GM19455 (cell line): ENCODE measurements around the gene SLPI.

Experiments
- ATAC-seq: cut with Tn5 transposase; IDR thresholded peaks from one replicate; pipeline ENCODE4 v1.9.1; 2021; ENCODE audit not compliant: unreplicated experiment

Gene SLPI

GRCh38 chr20:45218636-45219035 lies 35.7 kb downstream of the SLPI start:
- ATAC-seq: no peak

- ATAC-seq: no peak
These were observed 36.2 kb downstream of the SLPI start for GRCh38 chr20:45218124-45218523.

- ATAC-seq: no peak
These were observed 41.5 kb downstream of the SLPI start for GRCh38 chr20:45212836-45213235.

- no peak for ATAC-seq
These were observed 42.5 kb downstream of the SLPI start for GRCh38 chr20:45211569-45212474.

- ATAC-seq: no peak
These were observed 44.4 kb downstream of the SLPI start for GRCh38 chr20:45209924-45210323.

- ATAC-seq: no peak
These were observed 47.6 kb downstream of the SLPI start, which contains the start of gene SEMG1 for GRCh38 chr20:45206725-45207124. Gene SEMG1 (plus strand): TSS chr20:45207033. CDS start chr20:45207054, 21 bp downstream.
